Endothelial cell of umbilical vein (primary cell): Measurements from ENCODE around the gene LRRC10B. TPM values are rescaled to one million over a fixed set of nuclear protein-coding genes. Genes with fewer than 3 reads are reported as not detected.

ENCODE experiments used
- BruUV-seq: library from RNA; stranded (reverse); fragments of 400-500 nt; replicated peaks from 2 replicates; lab custom pipeline; 2021; lab: Mats Ljungman, UMichigan
- CTCF ChIA-PET: fragments of 300-600, 350-600 bp; sonication (Branson Sonifier 250); formaldehyde crosslinking; loops from one replicate; lab custom pipeline; 2021; ENCODE audit warnings: antibody characterized with exemption, inconsistent platforms; lab: Charles Lee
- POLR2A ChIA-PET: fragments of 300-600, 350-600 bp; sonication (Branson Sonifier 250); formaldehyde crosslinking; loops from one replicate; lab custom pipeline; 2021; ENCODE audit warnings: antibody characterized with exemption, inconsistent platforms; lab: Charles Lee
- DNase-seq: peaks from one replicate; pipeline ENCODE4 v3.0.0-alpha.2; 2011; ENCODE audit warnings: low read depth, low spot score
- FAIRE-seq: peaks from 2 replicates; lab custom pipeline; 2011; peaks lifted over from hg19 to GRCh38; lab: Jason Lieb, UNC
- H2AFZ ChIP-seq: 2 replicates; pipeline ENCODE4 v1.6.0; 2012; ENCODE audit warnings: low read depth, low read length, control low read depth, inconsistent platforms
- H3K27ac ChIP-seq: 2 replicates; pipeline ENCODE4 v1.5.1; 2011; ENCODE audit warnings: low read depth, mild to moderate bottlenecking, control low read depth, low read length, moderate library complexity; ENCODE audit not compliant: insufficient read depth
- H3K27me3 ChIP-seq, 2 experiments: 2 replicates each; pipeline versions ENCODE4 v1.6.0 to v1.6.1; 2011; ENCODE audit warnings: low read length in 2 of 2, mixed read lengths in 1 of 2; ENCODE audit not compliant: control insufficient read depth in 2 of 2, insufficient read depth in 2 of 2
- H3K36me3 ChIP-seq, 2 experiments: 2 replicates in 1 of 2; 3 replicates in 1 of 2; pipeline ENCODE4 v1.5.1; 2011; ENCODE audit warnings: low read length in 2 of 2, mild to moderate bottlenecking in 1 of 2, moderate library complexity in 1 of 2; ENCODE audit not compliant: control insufficient read depth in 2 of 2, insufficient read depth in 2 of 2; ENCODE audit errors: extremely low read depth in 1 of 2
- H3K4me1 ChIP-seq: 3 replicates; pipeline ENCODE4 v1.5.1; 2011; ENCODE audit warnings: mild to moderate bottlenecking, low read length; ENCODE audit not compliant: control insufficient read depth, insufficient read depth; ENCODE audit errors: extremely low read depth
- H3K4me2 ChIP-seq: 2 replicates; pipeline ENCODE4 v1.6.1; 2011; ENCODE audit warnings: low read length, control low read depth, mixed read lengths; ENCODE audit not compliant: insufficient read depth
- H3K4me3 ChIP-seq, 3 experiments: fragments of 200-600 bp in 1 of 3; sonication (generic), shearing (Covaris generic) in 1 of 3; replicated peaks in 1 of 3; 2 replicates each; pipeline ENCODE4 v1.5.1; 2011 to 2016; ENCODE audit warnings: control low read depth in 3 of 3, low read length in 3 of 3, mild to moderate bottlenecking in 2 of 3, inconsistent platforms in 1 of 3, low read depth in 1 of 3, moderate library complexity in 1 of 3; ENCODE audit not compliant: insufficient read depth in 1 of 3
- H3K79me2 ChIP-seq: 2 replicates; pipeline ENCODE4 v1.6.0; 2012; ENCODE audit warnings: low read length, inconsistent platforms; ENCODE audit not compliant: control insufficient read depth, insufficient read depth
- H3K9ac ChIP-seq: replicated peaks from 2 replicates; pipeline ENCODE3; 2011; ENCODE audit warnings: low read length, control low read depth; ENCODE audit not compliant: insufficient read depth; ENCODE audit errors: extremely low read depth
- H3K9me1 ChIP-seq: replicated peaks from 3 replicates; pipeline ENCODE4 v1.6.0; 2011; ENCODE audit warnings: mild to moderate bottlenecking, low read length; ENCODE audit not compliant: control insufficient read depth, insufficient read depth; ENCODE audit errors: extremely low read depth
- H3K9me3 ChIP-seq: replicated peaks from 2 replicates; pipeline ENCODE4 v1.5.1; 2012; ENCODE audit warnings: low read length, inconsistent platforms; ENCODE audit not compliant: control insufficient read depth, insufficient read depth
- H4K20me1 ChIP-seq: replicated peaks from 2 replicates; pipeline ENCODE3; 2011; ENCODE audit warnings: mild to moderate bottlenecking, low read length; ENCODE audit not compliant: control insufficient read depth, insufficient read depth; ENCODE audit errors: extremely low read depth
- EZH2 ChIP-seq: IDR thresholded peaks from 2 replicates; pipeline ENCODE4 v1.6.1; 2012; ENCODE audit warnings: borderline replicate concordance, low read depth, mild to moderate bottlenecking, moderate library complexity, low read length, inconsistent platforms; ENCODE audit not compliant: severe bottlenecking
- FOS ChIP-seq: IDR thresholded peaks from 2 replicates; pipeline ENCODE4 v1.6.1; 2011; ENCODE audit warnings: mild to moderate bottlenecking, low read length, moderate library complexity, borderline replicate concordance; ENCODE audit not compliant: insufficient read depth
- GATA2 ChIP-seq: IDR thresholded peaks from 2 replicates; pipeline ENCODE4 v1.7.0; 2011; ENCODE audit warnings: low read depth, mild to moderate bottlenecking, moderate library complexity, mixed read lengths, low read length; ENCODE audit not compliant: insufficient read length, insufficient read depth
- JUN ChIP-seq: IDR thresholded peaks from 2 replicates; pipeline ENCODE4 v1.6.1; 2011; ENCODE audit warnings: borderline replicate concordance, low read depth; ENCODE audit not compliant: insufficient read length, insufficient read depth
- MAX ChIP-seq: IDR thresholded peaks from 2 replicates; pipeline ENCODE4 v1.6.1; 2011; ENCODE audit not compliant: insufficient read depth, insufficient read length
- MYC ChIP-seq: IDR thresholded peaks from one replicate; pipeline ENCODE4 v1.6.1; 2011; ENCODE audit warnings: mild to moderate bottlenecking, low read depth, low read length
- POLR2A ChIP-seq: IDR thresholded peaks from 2 replicates; pipeline ENCODE4 v1.6.1; 2012; ENCODE audit warnings: low read depth, mild to moderate bottlenecking, control low read depth, low read length
- POLR2AphosphoS5 ChIP-seq: IDR thresholded peaks from 2 replicates; pipeline ENCODE4 v1.6.1; 2012; ENCODE audit warnings: low read depth, mild to moderate bottlenecking, control low read depth, low read length, moderate library complexity; ENCODE audit not compliant: insufficient read depth
- dilution Hi-C: fragments of 300-500 bp; cut with MboI; formaldehyde crosslinking; loops from one replicate; pipeline ENCODE4 v1.15.0; 2019; ENCODE audit warnings: low sequenced_read_pairs; ENCODE audit not compliant: extremely low pct_ligation_motif_present
- intact Hi-C: fragments of 100-400 bp; cut with micrococcal nuclease; formaldehyde crosslinking; loops from one replicate; pipeline ENCODE4 v1.10.0; 2022
- polyA plus RNA-seq, 4 experiments: library from polyadenylated mRNA; depleted of rRNA in 3 of 4; stranded (reverse) in 3 of 4; unstranded in 1 of 4; fragments of >200 nt; gene quantifications; 2 replicates each; pipeline versions ENCODE4 v1.2.1 to v1.2.3, GENCODE V29; 2011 to 2012; ENCODE audit warnings: missing spikeins in 1 of 4
- total RNA-seq: library from RNA; stranded (reverse); gene quantifications from 2 replicates; pipeline ENCODE4 v1.2.3, GENCODE V29; 2021
- TF ChIP-seq, protein P1 (sequence below), 2 donors: IDR thresholded peaks; 1 replicate in 1 of 2; 2 replicates in 1 of 2; pipeline ENCODE4 v1.5.1; 2011; ENCODE audit warnings: low read length in 2 of 2, mild to moderate bottlenecking in 2 of 2, moderate library complexity in 2 of 2, control low read depth in 1 of 2, inconsistent platforms in 1 of 2, low read depth in 1 of 2; ENCODE audit not compliant: insufficient read depth in 1 of 2; ENCODE audit errors: extremely low read depth in 1 of 2

Gene LRRC10B
- total and polyA plus RNA-seq, 2 donors (not counting 3 experiments of a cell fraction or from before 2014, with no cell fraction given): not detected

DNA sequence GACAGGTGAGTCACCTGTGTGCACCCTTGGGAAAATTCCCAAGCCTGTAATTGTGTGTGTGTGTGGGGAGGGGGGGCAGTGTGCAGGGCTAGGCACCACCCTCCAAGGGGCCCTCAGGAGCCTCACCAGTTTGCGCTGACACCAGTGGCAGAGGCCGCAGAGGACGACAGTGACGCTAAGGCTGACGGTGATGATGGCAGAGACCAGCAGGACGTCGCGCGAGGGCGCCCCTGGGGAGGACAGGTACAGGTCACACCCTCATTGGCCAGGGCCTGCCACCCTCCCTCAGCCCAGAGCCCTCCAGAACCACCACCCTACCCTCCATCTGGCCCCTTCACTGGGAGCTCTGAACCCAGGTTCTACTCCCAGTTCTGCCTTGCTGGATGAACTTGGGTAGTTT is 47.4 kb downstream of the LRRC10B start:
- intact Hi-C loops: no loop called here
- no peak for TF ChIP-seq FOS
- TF ChIP-seq EZH2: no peak
- TF ChIP-seq MYC: no peak
- TF ChIP-seq POLR2AphosphoS5: no peak
- no peak for TF ChIP-seq MAX
- TF ChIP-seq POLR2A: no peak
- TF ChIP-seq JUN: no peak
- TF ChIP-seq GATA2: no peak
- TF ChIP-seq, protein P1, sequence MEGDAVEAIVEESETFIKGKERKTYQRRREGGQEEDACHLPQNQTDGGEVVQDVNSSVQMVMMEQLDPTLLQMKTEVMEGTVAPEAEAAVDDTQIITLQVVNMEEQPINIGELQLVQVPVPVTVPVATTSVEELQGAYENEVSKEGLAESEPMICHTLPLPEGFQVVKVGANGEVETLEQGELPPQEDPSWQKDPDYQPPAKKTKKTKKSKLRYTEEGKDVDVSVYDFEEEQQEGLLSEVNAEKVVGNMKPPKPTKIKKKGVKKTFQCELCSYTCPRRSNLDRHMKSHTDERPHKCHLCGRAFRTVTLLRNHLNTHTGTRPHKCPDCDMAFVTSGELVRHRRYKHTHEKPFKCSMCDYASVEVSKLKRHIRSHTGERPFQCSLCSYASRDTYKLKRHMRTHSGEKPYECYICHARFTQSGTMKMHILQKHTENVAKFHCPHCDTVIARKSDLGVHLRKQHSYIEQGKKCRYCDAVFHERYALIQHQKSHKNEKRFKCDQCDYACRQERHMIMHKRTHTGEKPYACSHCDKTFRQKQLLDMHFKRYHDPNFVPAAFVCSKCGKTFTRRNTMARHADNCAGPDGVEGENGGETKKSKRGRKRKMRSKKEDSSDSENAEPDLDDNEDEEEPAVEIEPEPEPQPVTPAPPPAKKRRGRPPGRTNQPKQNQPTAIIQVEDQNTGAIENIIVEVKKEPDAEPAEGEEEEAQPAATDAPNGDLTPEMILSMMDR (IDR thresholded peaks at IDR 0.05; ENCODE audit: extremely low read depth in 1 of 2, insufficient read depth in 1 of 2, low read depth in 1 of 2, low read length in 2 of 2): no peak

More for the DNA sequence above, 47.4 kb downstream of the LRRC10B start:
- DNase-seq (no peak), FAIRE-seq (no peak)
- H3K9me1 ChIP-seq: no peaks in the 10 kb centered on the region
- no peak overlapping the region for H2AFZ ChIP-seq
- no peaks in the 10 kb centered on the region for H4K20me1 ChIP-seq
- no peak overlapping the region for H3K4me3 ChIP-seq
- H3K9ac ChIP-seq: no peak overlapping the region
- no TSS peak for BruUV-seq
- no peaks in the 10 kb centered on the region for H3K79me2 ChIP-seq
- no peaks in the 10 kb centered on the region for H3K9me3 ChIP-seq
- peaks cover 24 to 34% of the 10 kb centered on the region in 2 experiments for H3K27me3 ChIP-seq
- ChIA-PET POLR2A (no interaction called here), CTCF (no interaction called here)
- H3K4me1 ChIP-seq: no peaks in the 10 kb centered on the region
- no peak overlapping the region for H3K27ac ChIP-seq
- H3K4me2 ChIP-seq: no peak overlapping the region
- dilution Hi-C loops: no loop called here
- H3K36me3 ChIP-seq: no peaks in the 10 kb centered on the region
